ENCODE measurements around the gene CFH. TPM values are rescaled to one million over a fixed set of nuclear protein-coding genes. Genes with fewer than 3 reads are reported as not detected.

Gene CFH
- 30.4 and 53.4 TPM in 2 replicates for total RNA-seq

GRCh38 chr1:196651637-196652215 is at the start of gene CFH:
TSS of gene CFH (plus strand) at chr1:196652043. CDS start at chr1:196652118, 75 bp downstream.

DNA sequence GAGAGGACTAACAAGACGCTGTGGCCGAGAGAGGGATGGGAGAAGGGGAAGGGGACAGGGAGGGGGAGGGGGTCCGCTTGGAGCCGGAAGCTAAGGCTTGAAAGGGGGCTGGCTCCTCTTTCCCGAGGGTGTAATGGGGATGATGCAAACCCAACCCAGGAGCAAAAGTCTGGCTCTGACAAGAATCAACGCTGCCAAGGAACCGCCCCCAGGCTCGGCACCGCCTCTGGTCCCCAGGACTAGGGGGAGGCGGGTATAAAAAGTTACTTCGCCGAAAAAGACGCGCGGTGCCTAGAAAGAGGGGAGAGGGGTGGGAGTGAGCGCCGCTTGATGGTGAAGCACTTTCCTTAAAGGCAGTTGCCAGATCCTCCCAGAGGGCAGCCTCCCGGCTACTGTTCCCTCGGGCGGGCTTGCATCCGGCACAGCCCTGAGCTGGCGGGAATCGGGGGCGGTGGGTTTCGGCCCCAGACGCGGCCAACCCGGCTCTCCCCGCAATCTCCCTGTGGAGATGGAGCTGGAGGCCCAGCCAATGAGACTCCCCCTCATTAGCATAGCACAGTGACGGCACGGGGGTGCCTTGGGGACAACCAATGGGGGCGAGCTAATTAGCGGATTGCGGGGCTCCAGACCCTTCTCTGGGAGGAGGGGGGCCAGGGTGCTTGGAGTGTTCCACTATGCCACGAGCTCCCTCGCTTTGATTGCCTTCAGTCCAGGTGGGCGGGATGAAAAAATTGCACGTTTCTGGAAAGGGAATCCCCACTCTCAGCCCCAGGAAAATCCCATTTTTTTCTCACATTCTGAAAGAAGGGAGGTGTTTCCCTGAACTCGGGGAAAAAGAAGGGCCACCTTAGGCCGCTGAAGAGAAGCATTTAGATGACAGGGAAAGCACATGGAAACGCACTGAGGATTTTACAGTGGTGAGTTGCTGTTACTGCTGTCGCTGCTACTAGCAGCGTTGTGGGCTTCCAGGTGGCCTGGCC is 43.2 kb upstream of the CFH start, which contains the start of gene KCNT2:
KCNT2 (minus strand) TSS at position 51 of the 980 bp plus-strand sequence. CDS start 131 bp downstream, outside the sequence.

DNA sequence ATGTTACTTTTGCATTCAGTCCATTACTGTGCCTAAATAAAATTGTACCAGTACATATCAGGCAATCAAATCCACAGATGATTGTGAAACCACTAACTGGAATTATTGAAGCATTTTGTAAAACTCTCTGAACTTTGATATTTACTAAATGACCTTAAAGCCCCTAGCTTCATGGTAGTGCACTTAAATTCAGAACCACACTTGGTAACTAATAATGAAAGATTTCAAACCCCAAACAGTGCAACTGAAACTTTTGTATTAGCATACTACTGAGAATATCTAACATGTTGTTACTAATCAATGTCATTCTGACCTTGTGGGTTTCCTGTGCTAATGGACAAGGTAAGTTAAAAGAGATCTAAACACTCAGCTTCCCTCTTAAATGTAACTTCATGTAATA is 122.8 kb downstream of the CFH start, which contains the start of gene CFHR3:
CFHR3 (plus strand) TSS at position 238 of the 400 bp plus-strand sequence; CDS start at position 285, 47 bp downstream.

Other genes with a start within 250 kb of the CFH start
- gene KCNT2, start 43.6 kb upstream of the CFH start, total RNA-seq = 0.34 and 0.50 TPM in 2 replicates
- gene CFHR3, start 122.8 kb downstream of the CFH start, total RNA-seq = 0.14 TPM in 1 of 2 replicates, not detected in the other
- not detected in 2 replicates for gene CFHR1, start 167.7 kb downstream of the CFH start, total RNA-seq
- gene CFHR4, start 236.0 kb downstream of the CFH start, total RNA-seq = not detected in 2 replicates